Measurements from ENCODE around the gene MRPL39.

- TF ChIP-seq, protein P1, sequence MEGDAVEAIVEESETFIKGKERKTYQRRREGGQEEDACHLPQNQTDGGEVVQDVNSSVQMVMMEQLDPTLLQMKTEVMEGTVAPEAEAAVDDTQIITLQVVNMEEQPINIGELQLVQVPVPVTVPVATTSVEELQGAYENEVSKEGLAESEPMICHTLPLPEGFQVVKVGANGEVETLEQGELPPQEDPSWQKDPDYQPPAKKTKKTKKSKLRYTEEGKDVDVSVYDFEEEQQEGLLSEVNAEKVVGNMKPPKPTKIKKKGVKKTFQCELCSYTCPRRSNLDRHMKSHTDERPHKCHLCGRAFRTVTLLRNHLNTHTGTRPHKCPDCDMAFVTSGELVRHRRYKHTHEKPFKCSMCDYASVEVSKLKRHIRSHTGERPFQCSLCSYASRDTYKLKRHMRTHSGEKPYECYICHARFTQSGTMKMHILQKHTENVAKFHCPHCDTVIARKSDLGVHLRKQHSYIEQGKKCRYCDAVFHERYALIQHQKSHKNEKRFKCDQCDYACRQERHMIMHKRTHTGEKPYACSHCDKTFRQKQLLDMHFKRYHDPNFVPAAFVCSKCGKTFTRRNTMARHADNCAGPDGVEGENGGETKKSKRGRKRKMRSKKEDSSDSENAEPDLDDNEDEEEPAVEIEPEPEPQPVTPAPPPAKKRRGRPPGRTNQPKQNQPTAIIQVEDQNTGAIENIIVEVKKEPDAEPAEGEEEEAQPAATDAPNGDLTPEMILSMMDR (conservative IDR thresholded peaks at IDR 0.05; ENCODE audit: low read depth, low read length) = no peak
- no peak for TF ChIP-seq POLR2A (IDR thresholded peaks at IDR 0.05; ENCODE audit: low read depth, low read length)
- no peak for TF ChIP-seq RCOR1 (IDR thresholded peaks at IDR 0.05; ENCODE audit: insufficient replicate concordance, low read length)
- TF ChIP-seq CHD1 (IDR thresholded peaks at IDR 0.05; ENCODE audit: low read depth, low read length) = no peak
- TF ChIP-seq MXI1 (IDR thresholded peaks at IDR 0.05; ENCODE audit: borderline replicate concordance, low read depth, low read length) = no peak
- TF ChIP-seq ELK1 (IDR thresholded peaks at IDR 0.05; ENCODE audit: borderline replicate concordance, low read depth, low read length) = no peak
- TF ChIP-seq, protein P2, sequence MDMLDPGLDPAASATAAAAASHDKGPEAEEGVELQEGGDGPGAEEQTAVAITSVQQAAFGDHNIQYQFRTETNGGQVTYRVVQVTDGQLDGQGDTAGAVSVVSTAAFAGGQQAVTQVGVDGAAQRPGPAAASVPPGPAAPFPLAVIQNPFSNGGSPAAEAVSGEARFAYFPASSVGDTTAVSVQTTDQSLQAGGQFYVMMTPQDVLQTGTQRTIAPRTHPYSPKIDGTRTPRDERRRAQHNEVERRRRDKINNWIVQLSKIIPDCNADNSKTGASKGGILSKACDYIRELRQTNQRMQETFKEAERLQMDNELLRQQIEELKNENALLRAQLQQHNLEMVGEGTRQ (IDR thresholded peaks at IDR 0.05; ENCODE audit: low read depth, low read length) = no peak
- TF ChIP-seq SMC3 (IDR thresholded peaks at IDR 0.05; ENCODE audit: low read depth, low read length) = no peak
- TF ChIP-seq BHLHE40 (IDR thresholded peaks at IDR 0.05; ENCODE audit: low read depth, low read length) = no peak
- no peak for TF ChIP-seq RAD21 (IDR thresholded peaks at IDR 0.05; ENCODE audit: low read length)
Observed at GRCh38 chr21:25615880-25616279, 8.6 kb upstream of the MRPL39 start.
